GM12892 (cell line): ENCODE results near the gene TAS2R39.

ENCODE experiments used
- POLR2A ChIP-seq: IDR thresholded peaks from 2 replicates; pipeline ENCODE4 v1.6.1; 2011; ENCODE audit warnings: low read depth, low read length, control low read depth
- POLR2AphosphoS5 ChIP-seq: IDR thresholded peaks from 2 replicates; pipeline ENCODE4 v1.6.1; 2011; ENCODE audit warnings: low read depth, low read length, control low read depth
- TAF1 ChIP-seq: IDR thresholded peaks from 2 replicates; pipeline ENCODE4 v1.6.1; 2011; ENCODE audit warnings: low read depth, mild to moderate bottlenecking, control low read depth, low read length, borderline replicate concordance

- no peak for TF ChIP-seq POLR2A
- TF ChIP-seq POLR2AphosphoS5 = no peak
- no peak for TF ChIP-seq TAF1
Measured at GRCh38 chr7:143210541-143210940, 27.3 kb downstream of the TAS2R39 start.
